ENCODE results near the gene PLEKHM2. TPM values are rescaled to one million over a fixed set of nuclear protein-coding genes. Genes with fewer than 3 reads are reported as not detected.

Gene PLEKHM2
- total and polyA plus RNA-seq, 4 donors: 23.9 to 81.7 (median 74.5) TPM

DNA sequence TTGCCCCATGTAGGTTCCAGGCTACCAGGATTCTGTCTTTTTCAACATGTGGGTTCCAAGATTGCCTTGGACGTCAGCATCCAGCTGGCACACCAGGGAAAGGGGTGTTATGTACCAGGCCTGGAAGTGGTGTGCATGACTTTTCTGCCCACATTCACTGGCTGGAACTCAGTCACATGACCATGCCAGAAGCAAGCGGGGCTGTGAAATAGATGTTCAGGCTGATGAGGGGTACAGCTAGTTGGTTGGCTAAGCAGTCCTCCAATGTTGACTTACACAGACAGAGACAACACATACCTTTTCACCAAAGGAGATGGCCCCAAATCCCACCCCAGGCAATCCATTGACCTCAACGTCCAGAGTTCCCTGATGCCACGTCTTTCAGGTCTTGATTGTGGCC is 14.3 kb upstream of the PLEKHM2 start:
- H3K4me1 ChIP-seq (ENCODE audit: control insufficient read depth in 1 of 2, insufficient read depth in 2 of 2, low read length in 2 of 2): no peaks in the 10 kb centered on the region
- WGBS, 2 donors: 59 to 72% methylated on average over 4 of the region's 4 CpGs
- intact Hi-C loops (cut with DNase I): no loop called here
- H3K4me3 ChIP-seq (ENCODE audit: low read length in 2 of 2): no peak overlapping the region
- no peak for ATAC-seq (ENCODE audit: low FRiP score)
- no peaks in the 10 kb centered on the region for H3K36me3 ChIP-seq (ENCODE audit: control insufficient read depth in 1 of 2, insufficient read depth in 2 of 2, low read length in 1 of 2)
- H3K27ac ChIP-seq (ENCODE audit: low read depth in 1 of 2, low read length in 2 of 2): no peak overlapping the region
- DNase-seq: no peak
- H3K9me3 ChIP-seq (ENCODE audit: control insufficient read depth, low read length): no peaks in the 10 kb centered on the region
- H3K27me3 ChIP-seq (ENCODE audit: control insufficient read depth in 1 of 2, insufficient read depth in 2 of 2, low read length in 1 of 2): no peaks in the 10 kb centered on the region

DNA sequence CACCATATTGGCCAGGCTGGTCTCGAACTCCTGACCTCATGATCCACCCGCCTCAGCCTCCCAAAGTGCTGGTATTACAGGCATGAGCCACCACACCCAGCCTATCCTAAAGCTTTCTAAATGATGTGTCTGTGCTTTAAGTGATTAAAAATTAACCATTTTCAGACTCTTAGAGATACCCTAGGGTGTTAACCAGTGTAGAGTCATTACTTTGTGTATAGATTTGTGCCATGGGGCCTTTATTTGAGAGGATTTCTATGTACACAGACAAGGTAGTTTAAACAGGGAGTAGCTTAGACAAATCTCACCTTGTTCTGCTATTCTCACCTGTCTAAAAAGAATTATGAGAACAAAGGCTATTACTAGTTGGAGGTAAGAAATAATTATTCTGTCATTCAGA is 12.7 kb upstream of the PLEKHM2 start:
- 95 to 97% methylated on average over 2 of the region's 2 CpGs for WGBS, 2 donors
- intact Hi-C loops (cut with DNase I): no loop called here
- Histone ChIP-seq H3K9me3 (ENCODE audit: control insufficient read depth, low read length) (no peaks in the 10 kb centered on the region), H3K27ac (ENCODE audit: low read depth in 1 of 2, low read length in 2 of 2) (no peak overlapping the region), H3K4me3 (ENCODE audit: low read length in 2 of 2) (no peak overlapping the region), H3K36me3 (ENCODE audit: control insufficient read depth in 1 of 2, insufficient read depth in 2 of 2, low read length in 1 of 2) (no peaks in the 10 kb centered on the region), H3K27me3 (ENCODE audit: control insufficient read depth in 1 of 2, insufficient read depth in 2 of 2, low read length in 1 of 2) (no peaks in the 10 kb centered on the region), H3K4me1 (ENCODE audit: control insufficient read depth in 1 of 2, insufficient read depth in 2 of 2, low read length in 2 of 2) (no peaks in the 10 kb centered on the region)
- DNase-seq: no peak
- ATAC-seq (ENCODE audit: low FRiP score): no peak

DNA sequence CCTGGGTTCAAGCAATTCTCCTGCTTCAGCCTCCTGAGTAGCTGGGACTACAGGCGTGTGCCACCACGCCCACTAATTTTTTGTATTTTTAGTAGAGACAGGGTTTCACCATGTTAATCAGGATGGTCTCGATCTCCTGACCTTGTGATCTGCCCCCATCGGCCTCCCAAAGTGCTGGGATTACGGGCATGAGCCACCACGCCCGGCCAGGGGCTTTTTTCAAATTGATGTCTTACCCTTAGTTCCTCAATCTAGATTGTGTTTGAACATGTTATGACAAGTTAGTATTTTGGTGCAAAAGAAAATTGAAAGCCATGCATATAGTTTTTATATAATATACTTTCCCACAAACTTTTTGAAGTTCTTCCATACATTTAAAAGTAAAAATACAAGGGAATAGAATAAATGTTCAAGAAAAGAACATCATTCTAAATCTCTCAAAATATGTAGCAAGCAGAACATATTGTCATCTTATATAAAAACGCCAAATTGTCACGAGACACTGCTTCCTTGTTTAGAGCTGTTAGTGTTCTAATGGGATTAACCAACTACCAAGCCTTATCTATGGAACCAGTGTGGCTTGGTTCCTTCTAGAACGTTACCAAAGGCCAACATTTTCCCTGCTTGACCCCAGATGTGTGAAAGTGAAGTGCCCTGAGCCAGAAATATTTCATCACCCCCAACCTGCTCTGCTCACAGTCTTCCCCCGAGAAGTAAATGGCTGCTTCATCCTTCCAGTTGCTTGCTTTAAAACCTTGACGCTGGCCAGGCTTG is 9.5 kb upstream of the PLEKHM2 start:
- no peaks in the 10 kb centered on the region for H3K4me1 ChIP-seq (ENCODE audit: control insufficient read depth in 1 of 2, insufficient read depth in 2 of 2, low read length in 2 of 2)
- DNase-seq (no peak), ATAC-seq (ENCODE audit: low FRiP score) (no peak)
- no peaks in the 10 kb centered on the region for H3K36me3 ChIP-seq (ENCODE audit: control insufficient read depth in 1 of 2, insufficient read depth in 2 of 2, low read length in 1 of 2)
- WGBS, 2 donors: 72 to 82% methylated on average over 12 of the region's 12 CpGs
- H3K4me3 ChIP-seq (ENCODE audit: low read length in 2 of 2): no peak overlapping the region
- H3K27me3 ChIP-seq (ENCODE audit: control insufficient read depth in 1 of 2, insufficient read depth in 2 of 2, low read length in 1 of 2): no peaks in the 10 kb centered on the region
- no peaks in the 10 kb centered on the region for H3K9me3 ChIP-seq (ENCODE audit: control insufficient read depth, low read length)
- intact Hi-C loops (cut with DNase I): no loop called here
- H3K27ac ChIP-seq (ENCODE audit: low read depth in 1 of 2, low read length in 2 of 2): no peak overlapping the region

DNA sequence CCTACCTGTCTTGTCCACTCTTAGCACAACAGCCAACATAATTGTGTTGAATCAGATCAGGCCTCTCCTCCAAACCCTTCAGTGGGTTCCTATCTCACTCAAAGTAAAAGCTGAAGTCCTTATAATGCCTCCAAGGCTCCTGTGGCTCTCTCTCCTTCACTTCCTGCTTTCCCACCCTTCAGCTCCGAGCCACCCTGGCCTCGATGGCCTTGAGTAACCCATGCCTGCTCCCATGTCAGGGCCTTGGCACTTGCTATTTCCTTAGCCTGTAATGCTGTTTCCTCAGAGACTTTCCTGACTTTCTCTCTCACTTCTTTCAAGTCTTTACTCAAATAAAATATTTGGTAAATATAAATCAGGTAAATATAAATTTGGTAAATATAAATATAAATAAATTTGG is 8.1 kb upstream of the PLEKHM2 start:
- intact Hi-C loops (cut with DNase I): no loop called here
- Histone ChIP-seq H3K4me1 (ENCODE audit: control insufficient read depth in 1 of 2, insufficient read depth in 2 of 2, low read length in 2 of 2) (no peaks in the 10 kb centered on the region), H3K27ac (ENCODE audit: low read depth in 1 of 2, low read length in 2 of 2) (no peak overlapping the region), H3K4me3 (ENCODE audit: low read length in 2 of 2) (no peak overlapping the region), H3K36me3 (ENCODE audit: control insufficient read depth in 1 of 2, insufficient read depth in 2 of 2, low read length in 1 of 2) (no peaks in the 10 kb centered on the region), H3K9me3 (ENCODE audit: control insufficient read depth, low read length) (no peaks in the 10 kb centered on the region), H3K27me3 (ENCODE audit: control insufficient read depth in 1 of 2, insufficient read depth in 2 of 2, low read length in 1 of 2) (no peaks in the 10 kb centered on the region)
- ATAC-seq (ENCODE audit: low FRiP score) (no peak), DNase-seq (peak in 1 of 2 donors; percentile 68)
- WGBS, 2 donors: 43 to 46% methylated on average over 2 of the region's 2 CpGs

DNA sequence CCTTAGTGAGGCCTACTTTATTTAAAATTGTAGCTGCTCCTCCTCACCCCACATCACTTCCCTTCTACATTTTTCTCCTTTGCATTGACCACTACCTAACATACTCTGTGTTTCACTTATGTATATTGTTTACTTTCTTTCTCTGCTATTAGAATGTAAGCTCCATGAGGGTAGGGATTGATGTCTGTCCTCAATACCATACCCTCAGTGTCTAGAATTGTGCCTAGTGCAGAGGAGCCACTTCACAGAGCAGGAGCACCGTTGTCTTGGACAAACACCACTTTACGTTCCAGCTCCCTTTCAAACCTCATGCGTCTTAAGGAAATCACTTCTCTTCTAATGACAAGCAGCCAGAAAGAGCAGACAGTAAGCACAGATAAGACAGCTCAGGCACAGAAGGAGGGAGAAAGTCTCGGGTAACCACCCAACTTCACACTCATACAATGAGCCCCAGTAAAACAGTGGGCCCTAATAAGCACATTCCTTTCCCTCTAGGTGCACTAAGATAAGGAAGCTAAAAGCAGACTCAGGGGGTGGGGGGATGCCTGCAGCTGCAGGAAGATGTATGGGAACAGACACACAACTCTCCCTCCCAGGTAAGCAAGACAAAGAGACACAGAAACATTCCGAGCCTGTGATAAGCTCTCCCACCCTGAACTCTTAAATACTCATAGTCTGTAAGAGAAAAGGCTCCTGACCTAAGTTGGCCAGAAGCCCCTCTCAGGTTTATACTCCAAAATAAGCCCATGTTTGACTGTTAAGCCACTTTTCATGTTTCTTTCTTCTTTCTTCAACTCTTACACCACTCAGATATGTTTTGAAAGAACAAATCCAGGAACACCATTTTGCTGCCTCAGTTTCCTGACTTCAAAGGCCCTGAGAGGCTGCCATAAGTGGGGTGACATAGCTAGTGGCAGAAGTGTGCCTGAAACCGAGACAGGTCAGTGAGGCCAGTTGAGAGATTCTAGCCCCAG is 7.1 kb upstream of the PLEKHM2 start:
- intact Hi-C loops (cut with DNase I): no loop called here
- no peak overlapping the region for H3K4me3 ChIP-seq (ENCODE audit: low read length in 2 of 2)
- ATAC-seq (ENCODE audit: low FRiP score): no peak
- H3K4me1 ChIP-seq (ENCODE audit: control insufficient read depth in 1 of 2, insufficient read depth in 2 of 2, low read length in 2 of 2): no peaks in the 10 kb centered on the region
- WGBS, 2 donors: 92 to 97% methylated on average over 6 of the region's 6 CpGs
- no peaks in the 10 kb centered on the region for H3K36me3 ChIP-seq (ENCODE audit: control insufficient read depth in 1 of 2, insufficient read depth in 2 of 2, low read length in 1 of 2)
- no peak for DNase-seq
- H3K27me3 ChIP-seq (ENCODE audit: control insufficient read depth in 1 of 2, insufficient read depth in 2 of 2, low read length in 1 of 2): no peaks in the 10 kb centered on the region
- H3K27ac ChIP-seq (ENCODE audit: low read depth in 1 of 2, low read length in 2 of 2): no peak overlapping the region
- no peaks in the 10 kb centered on the region for H3K9me3 ChIP-seq (ENCODE audit: control insufficient read depth, low read length)

DNA sequence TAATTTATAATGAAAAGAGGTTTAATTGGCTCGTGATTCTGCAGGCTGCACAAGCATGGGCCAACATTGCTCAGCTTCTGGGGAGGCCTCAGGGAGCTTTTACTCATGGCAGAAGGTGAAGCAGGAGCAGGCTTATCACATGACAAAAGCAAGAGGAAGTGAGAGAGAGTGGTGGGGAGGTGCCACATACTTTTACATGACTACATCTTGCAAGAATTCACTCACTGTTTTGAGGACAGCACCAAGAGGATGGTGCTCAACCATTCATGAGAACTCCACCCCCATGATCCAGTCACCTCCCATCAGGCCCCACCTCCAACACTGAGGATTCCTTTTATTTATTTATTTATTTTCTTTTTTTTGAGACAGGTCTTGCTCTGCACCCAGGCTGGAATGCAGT is 5.5 kb upstream of the PLEKHM2 start:
- WGBS, 2 donors: 86 to 92% methylated on average over 1 of the region's 1 CpG
- H3K27me3 ChIP-seq (ENCODE audit: control insufficient read depth in 1 of 2, insufficient read depth in 2 of 2, low read length in 1 of 2): no peaks in the 10 kb centered on the region
- no peak overlapping the region for H3K27ac ChIP-seq (ENCODE audit: low read depth in 1 of 2, low read length in 2 of 2)
- no peaks in the 10 kb centered on the region for H3K36me3 ChIP-seq (ENCODE audit: control insufficient read depth in 1 of 2, insufficient read depth in 2 of 2, low read length in 1 of 2)
- no peaks in the 10 kb centered on the region for H3K9me3 ChIP-seq (ENCODE audit: control insufficient read depth, low read length)
- DNase-seq: no peak
- no peak for ATAC-seq (ENCODE audit: low FRiP score)
- H3K4me3 ChIP-seq (ENCODE audit: low read length in 2 of 2): no peak overlapping the region
- intact Hi-C loops (cut with DNase I): no loop called here
- H3K4me1 ChIP-seq (ENCODE audit: control insufficient read depth in 1 of 2, insufficient read depth in 2 of 2, low read length in 2 of 2): no peaks in the 10 kb centered on the region

DNA sequence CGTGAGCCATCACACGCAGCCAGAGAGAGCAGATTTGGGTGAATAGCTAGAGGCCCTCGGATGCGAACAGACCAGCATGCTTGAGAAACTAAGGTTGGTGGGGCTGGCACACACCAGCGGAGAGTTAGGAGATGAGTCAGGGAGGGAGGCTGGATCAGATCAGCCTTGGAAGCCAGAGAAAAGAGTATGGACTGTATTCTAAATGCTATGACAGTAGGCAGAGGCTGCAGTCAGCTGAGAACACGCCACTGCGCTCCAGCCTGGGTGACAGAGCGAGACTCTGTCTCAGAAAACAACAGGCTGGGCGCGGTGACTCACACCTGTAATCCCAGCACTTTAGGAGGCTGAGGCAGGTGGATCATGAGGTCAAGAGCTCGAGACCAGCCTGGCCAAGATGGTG is 4.0 kb upstream of the PLEKHM2 start:
- H3K36me3 ChIP-seq (ENCODE audit: control insufficient read depth in 1 of 2, insufficient read depth in 2 of 2, low read length in 1 of 2): no peaks in the 10 kb centered on the region
- ATAC-seq (ENCODE audit: low FRiP score): no peak
- no peaks in the 10 kb centered on the region for H3K4me1 ChIP-seq (ENCODE audit: control insufficient read depth in 1 of 2, insufficient read depth in 2 of 2, low read length in 2 of 2)
- no peak overlapping the region for H3K4me3 ChIP-seq (ENCODE audit: low read length in 2 of 2)
- no peaks in the 10 kb centered on the region for H3K27me3 ChIP-seq (ENCODE audit: control insufficient read depth in 1 of 2, insufficient read depth in 2 of 2, low read length in 1 of 2)
- WGBS, 2 donors: 94 to 97% methylated on average over 11 of the region's 11 CpGs
- DNase-seq: no peak
- no peak overlapping the region for H3K27ac ChIP-seq (ENCODE audit: low read depth in 1 of 2, low read length in 2 of 2)
- no peaks in the 10 kb centered on the region for H3K9me3 ChIP-seq (ENCODE audit: control insufficient read depth, low read length)
- intact Hi-C loops (cut with DNase I): loop anchor here in 1 of 2 donors (10.0 kb wide), 1 partner anchor 65 kb away; the partner anchor contains the start of gene DDI2

DNA sequence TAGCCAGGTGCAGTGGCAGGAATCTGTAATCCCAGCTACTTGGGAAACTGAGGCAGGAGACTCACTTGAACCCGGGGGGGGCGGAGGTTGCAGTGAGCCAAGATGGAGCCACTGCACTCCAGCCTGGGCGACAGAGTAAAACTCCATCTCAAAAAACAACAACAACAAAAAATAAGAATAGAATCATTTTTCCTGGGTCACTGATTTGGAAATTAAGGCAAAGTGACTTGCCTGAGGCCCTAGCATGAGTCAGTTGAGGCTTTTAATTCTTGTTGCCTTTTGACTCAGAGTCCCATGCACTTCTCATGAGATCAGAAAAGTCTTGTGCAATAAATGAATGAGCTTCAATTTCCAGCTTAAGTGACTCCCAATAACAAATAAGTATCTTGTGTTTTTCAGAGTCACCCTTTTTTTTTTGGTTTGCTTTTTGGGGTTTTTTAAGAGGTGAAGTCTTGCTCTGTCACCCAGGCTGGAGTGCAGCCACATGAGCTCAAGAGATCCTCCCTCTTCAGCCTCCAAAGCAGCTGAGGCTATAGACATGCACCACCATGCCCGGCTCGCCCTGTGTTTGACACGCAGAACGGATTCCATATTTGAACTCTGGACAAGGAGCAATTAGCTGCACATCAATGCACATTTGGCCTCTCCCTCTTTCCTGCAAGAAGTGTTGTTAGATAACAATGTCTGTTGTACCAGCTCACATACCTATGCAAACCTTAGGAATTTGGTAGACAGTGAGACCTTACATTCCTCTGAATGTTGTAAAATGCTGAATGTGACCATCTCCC is 3.4 kb upstream of the PLEKHM2 start:
- Histone ChIP-seq H3K4me1 (ENCODE audit: control insufficient read depth in 1 of 2, insufficient read depth in 2 of 2, low read length in 2 of 2) (no peaks in the 10 kb centered on the region), H3K4me3 (ENCODE audit: low read length in 2 of 2) (no peak overlapping the region), H3K27me3 (ENCODE audit: control insufficient read depth in 1 of 2, insufficient read depth in 2 of 2, low read length in 1 of 2) (no peaks in the 10 kb centered on the region), H3K9me3 (ENCODE audit: control insufficient read depth, low read length) (no peaks in the 10 kb centered on the region), H3K36me3 (ENCODE audit: control insufficient read depth in 1 of 2, insufficient read depth in 2 of 2, low read length in 1 of 2) (no peaks in the 10 kb centered on the region), H3K27ac (ENCODE audit: low read depth in 1 of 2, low read length in 2 of 2) (no peak overlapping the region)
- ATAC-seq (ENCODE audit: low FRiP score) (peak; percentile 66), DNase-seq (no peak)
- intact Hi-C loops (cut with DNase I): loop anchor here in 1 of 2 donors (10.0 kb wide), 1 partner anchor 66 kb away; the partner anchor contains the start of gene DDI2
- 85 to 93% methylated on average over 7 of the region's 7 CpGs for WGBS, 2 donors

Measured in aorta (tissue), 5 donors.